Neural cell (in vitro differentiated cells): ENCODE data around the gene KCNAB2. TPM values are rescaled to one million over a fixed set of nuclear protein-coding genes. Genes with fewer than 3 reads are reported as not detected.

Source experiments
- H2AFZ ChIP-seq: fragments of 200-600, 300-800 bp; sonication (generic), shearing (Covaris generic); 2 replicates; pipeline ENCODE4 v1.6.0; 2014; ENCODE audit warnings: low read depth, mild to moderate bottlenecking, antibody characterized with exemption, low read length, moderate library complexity
- H3F3A ChIP-seq: fragments of 200-600 bp; shearing (Covaris generic); 2 replicates; pipeline ENCODE4 v1.6.1; 2016; ENCODE audit warnings: mild to moderate bottlenecking, moderate library complexity, mixed read lengths, antibody characterized with exemption, low read length; ENCODE audit not compliant: insufficient read depth, poor library complexity, severe bottlenecking
- H3K27ac ChIP-seq: fragments of 200-600, 300-800 bp; sonication (generic), shearing (Covaris generic); 2 replicates; pipeline ENCODE4 v1.5.1; 2014; ENCODE audit warnings: mild to moderate bottlenecking, low read length, moderate library complexity
- H3K27me3 ChIP-seq: fragments of 300-800, 200-600 bp; sonication (generic), shearing (Covaris generic); 2 replicates; pipeline ENCODE4 v1.6.0; 2014; ENCODE audit warnings: mild to moderate bottlenecking, low read depth, low read length, moderate library complexity; ENCODE audit not compliant: insufficient read depth
- H3K36me3 ChIP-seq: fragments of 300-800, 200-600 bp; sonication (generic), shearing (Covaris generic); 2 replicates; pipeline ENCODE4 v1.5.1; 2014; ENCODE audit warnings: mild to moderate bottlenecking, antibody characterized with exemption, low read length, moderate library complexity; ENCODE audit not compliant: insufficient read depth
- H3K4me2 ChIP-seq: fragments of 300-800, 200-600 bp; sonication (generic), shearing (Covaris generic); 2 replicates; pipeline ENCODE4 v1.6.0; 2014; ENCODE audit warnings: mild to moderate bottlenecking, low read length
- H3K4me3 ChIP-seq: fragments of 300-800, 200-600 bp; sonication (generic), shearing (Covaris generic); 2 replicates; pipeline ENCODE4 v1.5.1; 2014; ENCODE audit warnings: mild to moderate bottlenecking, low read length, moderate library complexity
- H3K79me2 ChIP-seq: fragments of 200-600 bp; shearing (Covaris generic); replicated peaks from 2 replicates; pipeline ENCODE4 v1.6.0; 2014; ENCODE audit warnings: mild to moderate bottlenecking, low read length, moderate library complexity; ENCODE audit not compliant: insufficient read depth
- H3K9ac ChIP-seq: fragments of 300-800, 200-600 bp; sonication (generic), shearing (Covaris generic); 2 replicates; pipeline ENCODE4 v1.6.1; 2016; ENCODE audit warnings: mild to moderate bottlenecking, low read length, mixed read lengths
- H3K9me2 ChIP-seq: fragments of 200-600 bp; shearing (Covaris generic); 2 replicates; pipeline ENCODE4 v1.6.1; 2016; ENCODE audit warnings: mild to moderate bottlenecking, low read length, mixed read lengths; ENCODE audit not compliant: insufficient read depth
- H3K9me3 ChIP-seq: fragments of 200-600, 300-800 bp; sonication (generic), shearing (Covaris generic); 2 replicates; pipeline ENCODE4 v1.6.1; 2016; ENCODE audit warnings: mild to moderate bottlenecking, mixed run types, low read length, moderate library complexity, mixed read lengths
- H4K20me1 ChIP-seq: fragments of 200-600 bp; shearing (Covaris generic); 2 replicates; pipeline ENCODE4 v1.6.1; 2016; ENCODE audit warnings: mild to moderate bottlenecking, mixed run types; ENCODE audit not compliant: insufficient read depth
- EP300 ChIP-seq: fragments of 450-650 bp; conservative IDR thresholded peaks from 2 replicates; pipeline ENCODE4 v1.6.1; 2014; ENCODE audit warnings: antibody characterized with exemption, mild to moderate bottlenecking, moderate library complexity; ENCODE audit not compliant: poor library complexity, severe bottlenecking
- EZH2 ChIP-seq: fragments of 200-600, 300-800 bp; shearing (Covaris generic), sonication (generic); IDR thresholded peaks from 2 replicates; pipeline ENCODE4 v1.6.1; 2014; ENCODE audit warnings: antibody characterized with exemption, low read length, borderline replicate concordance, mild to moderate bottlenecking; ENCODE audit not compliant: insufficient read depth, poor library complexity, severe bottlenecking
- MXI1 ChIP-seq: fragments of 450-650 bp; conservative IDR thresholded peaks from 2 replicates; pipeline ENCODE4 v1.6.1; 2014; ENCODE audit warnings: antibody characterized with exemption, mild to moderate bottlenecking; ENCODE audit not compliant: poor library complexity, severe bottlenecking
- POLR2AphosphoS5 ChIP-seq: IDR thresholded peaks from 2 replicates; pipeline ENCODE4 v1.6.1; 2012
- RAD21 ChIP-seq: fragments of 450-650 bp; conservative IDR thresholded peaks from 2 replicates; pipeline ENCODE4 v1.6.1; 2014; ENCODE audit warnings: antibody characterized with exemption, mild to moderate bottlenecking, moderate library complexity
- SMC3 ChIP-seq: fragments of 450-650 bp; conservative IDR thresholded peaks from 2 replicates; pipeline ENCODE4 v1.6.1; 2014; ENCODE audit warnings: antibody characterized with exemption, mild to moderate bottlenecking, moderate library complexity; ENCODE audit not compliant: poor library complexity
- TAF1 ChIP-seq: IDR thresholded peaks from 2 replicates; pipeline ENCODE4 v1.6.1; 2012; ENCODE audit warnings: low read depth
- polyA plus RNA-seq: library from polyadenylated mRNA; depleted of rRNA; stranded (reverse); fragments of >200 nt; gene quantifications from 2 replicates; pipeline ENCODE4 v1.2.3, GENCODE V29; 2014
- TF ChIP-seq, protein P1 (sequence below): fragments of 450-650 bp; IDR thresholded peaks from 2 replicates; pipeline ENCODE4 v1.5.1; 2014; ENCODE audit warnings: antibody characterized with exemption, mild to moderate bottlenecking, moderate library complexity; ENCODE audit not compliant: poor library complexity, severe bottlenecking
- TF ChIP-seq, protein P2 (sequence below): IDR thresholded peaks from 2 replicates; pipeline ENCODE4 v1.6.1; 2012; ENCODE audit warnings: borderline replicate concordance

The KCNAB2 gene
- polyA plus RNA-seq, 1 donor from 2014 or later: 11.7 TPM

GRCh38 chr1:6145396-6145750 lies 99.7 kb downstream of the KCNAB2 start:
- no peak overlapping the region for H3K27ac ChIP-seq
- no peak overlapping the region for H3K4me3 ChIP-seq
- no peaks in the 10 kb centered on the region for H3K9me2 ChIP-seq
- no peaks in the 10 kb centered on the region for H3K36me3 ChIP-seq
- H3K9ac ChIP-seq: no peak overlapping the region
- no peaks in the 10 kb centered on the region for H3K79me2 ChIP-seq
- TF ChIP-seq MXI1 (no peak), EP300 (no peak), SMC3 (no peak), TAF1 (no peak), EZH2 (no peak), RAD21 (no peak), POLR2AphosphoS5 (no peak)
- TF ChIP-seq, protein P1, sequence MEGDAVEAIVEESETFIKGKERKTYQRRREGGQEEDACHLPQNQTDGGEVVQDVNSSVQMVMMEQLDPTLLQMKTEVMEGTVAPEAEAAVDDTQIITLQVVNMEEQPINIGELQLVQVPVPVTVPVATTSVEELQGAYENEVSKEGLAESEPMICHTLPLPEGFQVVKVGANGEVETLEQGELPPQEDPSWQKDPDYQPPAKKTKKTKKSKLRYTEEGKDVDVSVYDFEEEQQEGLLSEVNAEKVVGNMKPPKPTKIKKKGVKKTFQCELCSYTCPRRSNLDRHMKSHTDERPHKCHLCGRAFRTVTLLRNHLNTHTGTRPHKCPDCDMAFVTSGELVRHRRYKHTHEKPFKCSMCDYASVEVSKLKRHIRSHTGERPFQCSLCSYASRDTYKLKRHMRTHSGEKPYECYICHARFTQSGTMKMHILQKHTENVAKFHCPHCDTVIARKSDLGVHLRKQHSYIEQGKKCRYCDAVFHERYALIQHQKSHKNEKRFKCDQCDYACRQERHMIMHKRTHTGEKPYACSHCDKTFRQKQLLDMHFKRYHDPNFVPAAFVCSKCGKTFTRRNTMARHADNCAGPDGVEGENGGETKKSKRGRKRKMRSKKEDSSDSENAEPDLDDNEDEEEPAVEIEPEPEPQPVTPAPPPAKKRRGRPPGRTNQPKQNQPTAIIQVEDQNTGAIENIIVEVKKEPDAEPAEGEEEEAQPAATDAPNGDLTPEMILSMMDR: no peak
- TF ChIP-seq, protein P2, sequence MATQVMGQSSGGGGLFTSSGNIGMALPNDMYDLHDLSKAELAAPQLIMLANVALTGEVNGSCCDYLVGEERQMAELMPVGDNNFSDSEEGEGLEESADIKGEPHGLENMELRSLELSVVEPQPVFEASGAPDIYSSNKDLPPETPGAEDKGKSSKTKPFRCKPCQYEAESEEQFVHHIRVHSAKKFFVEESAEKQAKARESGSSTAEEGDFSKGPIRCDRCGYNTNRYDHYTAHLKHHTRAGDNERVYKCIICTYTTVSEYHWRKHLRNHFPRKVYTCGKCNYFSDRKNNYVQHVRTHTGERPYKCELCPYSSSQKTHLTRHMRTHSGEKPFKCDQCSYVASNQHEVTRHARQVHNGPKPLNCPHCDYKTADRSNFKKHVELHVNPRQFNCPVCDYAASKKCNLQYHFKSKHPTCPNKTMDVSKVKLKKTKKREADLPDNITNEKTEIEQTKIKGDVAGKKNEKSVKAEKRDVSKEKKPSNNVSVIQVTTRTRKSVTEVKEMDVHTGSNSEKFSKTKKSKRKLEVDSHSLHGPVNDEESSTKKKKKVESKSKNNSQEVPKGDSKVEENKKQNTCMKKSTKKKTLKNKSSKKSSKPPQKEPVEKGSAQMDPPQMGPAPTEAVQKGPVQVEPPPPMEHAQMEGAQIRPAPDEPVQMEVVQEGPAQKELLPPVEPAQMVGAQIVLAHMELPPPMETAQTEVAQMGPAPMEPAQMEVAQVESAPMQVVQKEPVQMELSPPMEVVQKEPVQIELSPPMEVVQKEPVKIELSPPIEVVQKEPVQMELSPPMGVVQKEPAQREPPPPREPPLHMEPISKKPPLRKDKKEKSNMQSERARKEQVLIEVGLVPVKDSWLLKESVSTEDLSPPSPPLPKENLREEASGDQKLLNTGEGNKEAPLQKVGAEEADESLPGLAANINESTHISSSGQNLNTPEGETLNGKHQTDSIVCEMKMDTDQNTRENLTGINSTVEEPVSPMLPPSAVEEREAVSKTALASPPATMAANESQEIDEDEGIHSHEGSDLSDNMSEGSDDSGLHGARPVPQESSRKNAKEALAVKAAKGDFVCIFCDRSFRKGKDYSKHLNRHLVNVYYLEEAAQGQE: no peak
- no peaks in the 10 kb centered on the region for H4K20me1 ChIP-seq
- H3F3A ChIP-seq: no peaks in the 10 kb centered on the region
- no peak overlapping the region for H3K4me2 ChIP-seq
- no peak overlapping the region for H2AFZ ChIP-seq
- H3K27me3 ChIP-seq: peaks cover 16% of the 10 kb centered on the region
- H3K9me3 ChIP-seq: no peaks in the 10 kb centered on the region

DNA sequence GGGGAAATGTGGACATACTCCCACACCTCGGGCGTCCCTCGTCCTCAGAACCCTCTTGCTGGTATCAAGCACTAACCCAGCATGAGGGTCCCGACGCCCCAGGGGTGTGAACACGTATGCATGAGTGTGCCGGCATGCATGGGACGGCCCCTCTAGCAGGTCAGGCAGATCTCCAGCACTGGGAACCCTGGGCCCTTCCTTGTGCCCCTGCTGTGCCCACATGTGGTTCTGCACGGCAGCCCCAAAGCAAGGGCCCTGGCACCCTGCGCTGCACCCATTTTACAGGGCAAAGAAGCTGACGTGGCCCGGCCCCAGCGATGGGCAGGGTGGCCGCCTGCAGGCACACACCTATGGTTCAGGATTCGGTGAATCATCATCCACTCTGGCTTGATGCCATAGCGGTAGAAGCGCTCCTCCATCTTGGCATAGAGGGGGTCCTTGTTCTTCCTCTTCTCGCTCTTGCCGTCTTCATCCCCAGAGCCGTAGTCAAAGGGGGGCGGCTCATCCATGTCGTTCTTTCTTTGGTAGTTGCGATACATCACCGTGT lies 100.2 kb downstream of the KCNAB2 start:
- Histone ChIP-seq H3F3A (no peaks in the 10 kb centered on the region), H3K36me3 (no peaks in the 10 kb centered on the region), H2AFZ (no peak overlapping the region), H3K4me2 (no peak overlapping the region), H3K9ac (no peak overlapping the region), H3K9me3 (no peaks in the 10 kb centered on the region), H3K27me3 (peaks cover 16% of the 10 kb centered on the region), H3K79me2 (no peaks in the 10 kb centered on the region), H3K4me3 (no peak overlapping the region), H4K20me1 (no peaks in the 10 kb centered on the region), H3K27ac (no peak overlapping the region), H3K9me2 (no peaks in the 10 kb centered on the region)
- TF ChIP-seq SMC3: no peak
- TF ChIP-seq POLR2AphosphoS5: no peak
- TF ChIP-seq EZH2: no peak
- TF ChIP-seq MXI1: no peak
- no peak for TF ChIP-seq RAD21
- no peak for TF ChIP-seq EP300
- no peak for TF ChIP-seq TAF1
- TF ChIP-seq, protein P1: no peak
- TF ChIP-seq, protein P2: no peak
